Keratinocyte (primary cell): ENCODE data around the gene GARNL3. TPM values are rescaled to one million over a fixed set of nuclear protein-coding genes. Genes with fewer than 3 reads are reported as not detected.

Source experiments
- DNase-seq: peaks from one replicate; pipeline ENCODE4 v3.0.0-alpha.2; 2011; ENCODE audit warnings: low read depth, missing footprints, low spot score
- FAIRE-seq: peaks from 2 replicates; lab custom pipeline; 2011; peaks lifted over from hg19 to GRCh38; lab: Jason Lieb, UNC
- H2AFZ ChIP-seq: 2 replicates; pipeline ENCODE4 v1.6.0; 2012; ENCODE audit warnings: low read length, control low read depth, inconsistent platforms; ENCODE audit not compliant: control insufficient read depth
- H3K27ac ChIP-seq: 2 replicates; pipeline ENCODE4 v1.5.1; 2011; ENCODE audit warnings: low read length; ENCODE audit not compliant: control insufficient read depth, insufficient read depth
- H3K27me3 ChIP-seq: 3 replicates; pipeline ENCODE4 v1.6.0; 2011; ENCODE audit warnings: low read length; ENCODE audit not compliant: control insufficient read depth, insufficient read depth; ENCODE audit errors: extremely low read depth
- H3K36me3 ChIP-seq, 2 experiments: 2 replicates in 1 of 2; 3 replicates in 1 of 2; pipeline ENCODE4 v1.5.1; 2011; ENCODE audit warnings: low read length in 2 of 2, mild to moderate bottlenecking in 1 of 2; ENCODE audit not compliant: control insufficient read depth in 2 of 2, insufficient read depth in 2 of 2; ENCODE audit errors: extremely low read depth in 1 of 2
- H3K4me1 ChIP-seq: 3 replicates; pipeline ENCODE4 v1.5.1; 2011; ENCODE audit warnings: low read length; ENCODE audit not compliant: control insufficient read depth, insufficient read depth; ENCODE audit errors: extremely low read depth
- H3K4me2 ChIP-seq: 3 replicates; pipeline ENCODE4 v1.6.0; 2011; ENCODE audit warnings: low read depth, low read length; ENCODE audit not compliant: control insufficient read depth, insufficient read depth; ENCODE audit errors: extremely low read depth
- H3K4me3 ChIP-seq, 3 experiments: fragments of 200-600 bp in 1 of 3; sonication (generic) in 1 of 3; 2 replicates in 2 of 3; 3 replicates in 1 of 3; pipeline ENCODE4 v1.5.1; 2011 to 2016; ENCODE audit warnings: low read length in 3 of 3, mild to moderate bottlenecking in 3 of 3, control low read depth in 2 of 3, inconsistent platforms in 1 of 3, low read depth in 1 of 3, mixed read lengths in 1 of 3, mixed run types in 1 of 3, moderate library complexity in 1 of 3; ENCODE audit not compliant: control insufficient read depth in 2 of 3, insufficient read depth in 2 of 3; ENCODE audit errors: extremely low read depth in 1 of 3
- H3K79me2 ChIP-seq: 2 replicates; pipeline ENCODE4 v1.6.0; 2012; ENCODE audit warnings: low read length; ENCODE audit not compliant: control insufficient read depth, insufficient read depth
- H3K9ac ChIP-seq: 3 replicates; pipeline ENCODE4 v1.6.0; 2011; ENCODE audit warnings: low read length; ENCODE audit not compliant: control insufficient read depth, insufficient read depth; ENCODE audit errors: extremely low read depth
- H3K9me1 ChIP-seq: 3 replicates; pipeline ENCODE4 v1.6.0; 2011; ENCODE audit warnings: low read length; ENCODE audit not compliant: control insufficient read depth, insufficient read depth; ENCODE audit errors: extremely low read depth
- H3K9me3 ChIP-seq: 2 replicates; pipeline ENCODE4 v1.5.1; 2012; ENCODE audit warnings: low read depth, low read length; ENCODE audit not compliant: control insufficient read depth
- H4K20me1 ChIP-seq: 3 replicates; pipeline ENCODE4 v1.6.0; 2011; ENCODE audit warnings: low read length; ENCODE audit not compliant: control insufficient read depth, insufficient read depth; ENCODE audit errors: extremely low read depth
- EZH2 ChIP-seq: IDR thresholded peaks from one replicate; pipeline ENCODE4 v1.6.1; 2012; ENCODE audit warnings: inconsistent platforms, mild to moderate bottlenecking, low read length, moderate library complexity
- dilution Hi-C: fragments of 300-500 bp; cut with MboI; formaldehyde crosslinking; loops from one replicate; pipeline ENCODE4 v1.7.0; 2020; ENCODE audit warnings: low sequenced_read_pairs; ENCODE audit not compliant: extremely low pct_ligation_motif_present
- polyA plus RNA-seq, 5 experiments: library from polyadenylated mRNA; depleted of rRNA in 3 of 5; stranded (reverse) in 3 of 5; stranded (forward) in 1 of 5; unstranded in 1 of 5; fragments of >200 nt; gene quantifications; 1 replicate in 1 of 5; 2 replicates in 3 of 5; 3 replicates in 1 of 5; pipeline versions ENCODE4 v1.2.1 to v1.2.3, GENCODE V29; 2011 to 2012; ENCODE audit warnings: missing spikeins in 2 of 5, low read depth in 1 of 5, low replicate concordance in 1 of 5
- TF ChIP-seq, protein P1 (sequence below), 3 experiments: IDR thresholded peaks in 1 of 3; conservative IDR thresholded peaks in 1 of 3; optimal IDR thresholded peaks in 1 of 3; 2 replicates in 2 of 3; 3 replicates in 1 of 3; pipeline versions ENCODE3 to v1.5.1; 2011; ENCODE audit warnings: low read length in 3 of 3, mild to moderate bottlenecking in 3 of 3, moderate library complexity in 2 of 3, control low read depth in 1 of 3, inconsistent platforms in 1 of 3; ENCODE audit not compliant: insufficient read depth in 2 of 3; ENCODE audit errors: extremely low read depth in 1 of 3

GARNL3 gene
- polyA plus RNA-seq, 1 donor (not counting 4 experiments of a cell fraction or from before 2014, with no cell fraction given), result 2.4 TPM

DNA sequence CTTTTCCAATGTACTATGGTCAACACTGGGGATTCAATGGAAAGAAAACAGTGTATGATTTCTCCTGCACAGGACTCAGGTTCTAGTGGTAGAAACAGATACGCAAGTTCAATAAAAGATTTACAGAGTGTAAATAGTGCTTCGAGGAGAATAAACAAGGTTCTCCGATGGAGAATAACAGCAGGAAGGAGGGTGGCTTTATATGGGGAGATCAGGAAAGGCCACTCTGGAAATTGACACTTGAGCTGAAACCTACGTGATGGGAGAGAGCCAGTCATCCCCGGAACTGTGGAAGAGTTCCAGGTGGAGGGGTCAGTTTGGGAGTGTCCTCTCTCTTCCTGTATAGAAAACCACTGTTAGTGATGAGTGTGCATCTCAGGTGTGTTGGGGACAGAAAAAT, 65.9 kb downstream of the GARNL3 start:
- Histone ChIP-seq H3K79me2 (no peaks in the 10 kb centered on the region), H3K4me2 (no peak overlapping the region), H3K9me1 (no peaks in the 10 kb centered on the region), H3K9me3 (no peaks in the 10 kb centered on the region), H2AFZ (no peak overlapping the region), H3K9ac (no peak overlapping the region), H4K20me1 (no peaks in the 10 kb centered on the region), H3K4me3 (no peak overlapping the region), H3K4me1 (no peaks in the 10 kb centered on the region), H3K36me3 (no peaks in the 10 kb centered on the region), H3K27ac (no peak overlapping the region), H3K27me3 (no peaks in the 10 kb centered on the region)
- TF ChIP-seq EZH2, result no peak
- TF ChIP-seq, protein P1, sequence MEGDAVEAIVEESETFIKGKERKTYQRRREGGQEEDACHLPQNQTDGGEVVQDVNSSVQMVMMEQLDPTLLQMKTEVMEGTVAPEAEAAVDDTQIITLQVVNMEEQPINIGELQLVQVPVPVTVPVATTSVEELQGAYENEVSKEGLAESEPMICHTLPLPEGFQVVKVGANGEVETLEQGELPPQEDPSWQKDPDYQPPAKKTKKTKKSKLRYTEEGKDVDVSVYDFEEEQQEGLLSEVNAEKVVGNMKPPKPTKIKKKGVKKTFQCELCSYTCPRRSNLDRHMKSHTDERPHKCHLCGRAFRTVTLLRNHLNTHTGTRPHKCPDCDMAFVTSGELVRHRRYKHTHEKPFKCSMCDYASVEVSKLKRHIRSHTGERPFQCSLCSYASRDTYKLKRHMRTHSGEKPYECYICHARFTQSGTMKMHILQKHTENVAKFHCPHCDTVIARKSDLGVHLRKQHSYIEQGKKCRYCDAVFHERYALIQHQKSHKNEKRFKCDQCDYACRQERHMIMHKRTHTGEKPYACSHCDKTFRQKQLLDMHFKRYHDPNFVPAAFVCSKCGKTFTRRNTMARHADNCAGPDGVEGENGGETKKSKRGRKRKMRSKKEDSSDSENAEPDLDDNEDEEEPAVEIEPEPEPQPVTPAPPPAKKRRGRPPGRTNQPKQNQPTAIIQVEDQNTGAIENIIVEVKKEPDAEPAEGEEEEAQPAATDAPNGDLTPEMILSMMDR (optimal IDR thresholded peaks at IDR 0.05 in 1 of 3, IDR thresholded peaks at IDR 0.05 in 1 of 3, conservative IDR thresholded peaks at IDR 0.05 in 1 of 3; ENCODE audit: extremely low read depth in 1 of 3, insufficient read depth in 2 of 3, low read length in 3 of 3), result no peak
- no peak for DNase-seq
- dilution Hi-C loops, result loop anchor here (10.0 kb wide), 1 partner anchor 64 kb away; the partner anchor contains the start of gene SLC2A8
- FAIRE-seq, result no peak

DNA sequence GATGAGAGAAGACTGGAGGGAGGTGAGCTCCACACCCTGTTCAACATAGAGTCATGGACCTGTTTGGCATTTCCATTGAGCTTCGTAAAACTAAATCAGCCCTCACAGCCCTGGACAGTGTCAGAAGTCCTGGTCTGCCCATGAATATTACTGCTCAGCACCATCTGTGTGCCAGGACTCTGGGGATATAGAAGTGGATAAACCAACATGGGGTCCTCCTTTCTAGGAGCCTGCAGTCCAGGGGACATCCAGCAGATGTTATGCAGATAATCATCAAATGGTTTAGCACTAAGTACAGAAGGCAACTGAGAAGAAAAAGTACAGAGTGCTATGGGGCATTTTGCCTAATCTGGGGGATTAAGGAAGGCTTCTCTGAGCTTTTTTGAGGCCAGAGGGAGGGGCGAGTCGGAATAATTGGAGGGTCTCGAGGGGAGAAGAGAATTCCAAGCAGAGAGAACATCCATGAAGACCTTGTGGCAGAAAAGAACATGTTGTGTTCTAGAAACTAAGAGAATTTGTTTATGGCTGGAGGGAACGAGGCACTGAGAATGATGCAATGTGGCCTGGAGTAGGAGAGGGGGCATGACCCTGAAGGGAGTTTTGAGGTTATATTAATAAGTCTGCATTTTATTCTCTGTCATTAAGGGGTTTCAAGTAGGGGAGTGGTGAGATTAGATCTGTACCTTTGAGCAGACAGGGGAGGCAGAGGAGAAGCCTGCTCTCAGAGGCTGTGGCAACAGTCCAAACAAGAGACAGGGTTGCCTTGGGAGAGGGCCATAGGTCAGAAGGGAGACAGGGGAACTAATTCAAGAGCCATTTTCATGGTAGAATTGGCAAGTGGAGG, 68.9 kb downstream of the GARNL3 start:
- no peak overlapping the region for H3K4me3 ChIP-seq
- no peaks in the 10 kb centered on the region for H3K9me3 ChIP-seq
- dilution Hi-C loops, result loop anchor here (10.0 kb wide), 1 partner anchor 61 kb away; the partner anchor contains the start of gene SLC2A8
- peaks cover 0 to 1% of the 10 kb centered on the region in 2 experiments for H3K36me3 ChIP-seq
- no peaks in the 10 kb centered on the region for H4K20me1 ChIP-seq
- H3K79me2 ChIP-seq, result no peaks in the 10 kb centered on the region
- no peak overlapping the region for H2AFZ ChIP-seq
- no peak overlapping the region for H3K27ac ChIP-seq
- H3K9ac ChIP-seq, result no peak overlapping the region
- H3K9me1 ChIP-seq, result no peaks in the 10 kb centered on the region
- no peaks in the 10 kb centered on the region for H3K27me3 ChIP-seq
- FAIRE-seq, result no peak
- no peak for DNase-seq
- H3K4me1 ChIP-seq, result peaks cover 20% of the 10 kb centered on the region
- no peak for TF ChIP-seq EZH2
- TF ChIP-seq, protein P1 (optimal IDR thresholded peaks at IDR 0.05 in 1 of 3, IDR thresholded peaks at IDR 0.05 in 1 of 3, conservative IDR thresholded peaks at IDR 0.05 in 1 of 3; ENCODE audit: extremely low read depth in 1 of 3, insufficient read depth in 2 of 3, low read length in 3 of 3), result no peak
- H3K4me2 ChIP-seq, result no peak overlapping the region
